IMR-90 (cell line): Measurements from ENCODE around the gene R3HDM4. TPM values are rescaled to one million over a fixed set of nuclear protein-coding genes. Genes with fewer than 3 reads are reported as not detected.

Experiments used
- ATAC-seq: fragments of 200-7000 bp; cut with Tn5 transposase; 2 replicates; pipeline ENCODE4 v1.9.1; 2020; ENCODE audit warnings: low read depth, mild to moderate bottlenecking, moderate library complexity
- BruUV-seq: library from RNA; stranded (reverse); fragments of 400-500 nt; replicated peaks from 2 replicates; lab custom pipeline; 2021; lab: Mats Ljungman, UMichigan
- CTCF ChIA-PET: fragments of 300-600 bp; formaldehyde crosslinking; extraction: SDS; loops from one replicate; lab custom pipeline; 2021; ENCODE audit warnings: antibody characterized with exemption; lab: Yijun Ruan, JAX
- POLR2A ChIA-PET: fragments of 300-600 bp; sonication (Branson Sonifier 250); formaldehyde crosslinking; loops from one replicate; lab custom pipeline; 2022; ENCODE audit warnings: antibody characterized with exemption; ENCODE audit not compliant: unreplicated experiment; lab: Charles Lee
- DNase-seq: peaks from one replicate; pipeline ENCODE4 v3.0.0; 2013
- H2AFZ ChIP-seq: replicated peaks from 2 replicates; pipeline ENCODE3; 2013; ENCODE audit warnings: low read length, mild to moderate bottlenecking; ENCODE audit not compliant: poor library complexity
- H2AK5ac ChIP-seq: 2 replicates; pipeline ENCODE4 v1.6.1; 2013; ENCODE audit warnings: low read depth, low read length, inconsistent platforms
- H2AK9ac ChIP-seq: replicated peaks from 2 replicates; pipeline ENCODE3; 2013; ENCODE audit warnings: mild to moderate bottlenecking, low read depth, low read length, moderate library complexity; ENCODE audit not compliant: poor library complexity
- H2BK120ac ChIP-seq: 2 replicates; pipeline ENCODE4 v1.6.1; 2013; ENCODE audit warnings: low read depth, low read length, inconsistent platforms
- H2BK15ac ChIP-seq: 3 replicates; pipeline ENCODE4 v1.6.1; 2013; ENCODE audit warnings: low read depth, low read length, inconsistent platforms
- H2BK20ac ChIP-seq: 2 replicates; pipeline ENCODE4 v1.6.1; 2013; ENCODE audit warnings: low read depth, mild to moderate bottlenecking, inconsistent platforms, low read length, moderate library complexity
- H2BK5ac ChIP-seq: 2 replicates; pipeline ENCODE4 v1.6.1; 2013; ENCODE audit warnings: mild to moderate bottlenecking, low read depth, low read length, inconsistent platforms; ENCODE audit not compliant: poor library complexity, severe bottlenecking
- H3K14ac ChIP-seq: replicated peaks from 2 replicates; pipeline ENCODE4 v1.6.1; 2013; ENCODE audit warnings: low read depth, low read length, inconsistent platforms
- H3K18ac ChIP-seq: 2 replicates; pipeline ENCODE4 v1.6.1; 2013; ENCODE audit warnings: low read depth, low read length, control low read depth
- H3K23ac ChIP-seq: 2 replicates; pipeline ENCODE4 v1.6.1; 2013; ENCODE audit warnings: low read depth, low read length, inconsistent platforms
- H3K27ac ChIP-seq: 2 replicates; pipeline ENCODE4 v1.5.1; 2013; ENCODE audit warnings: mild to moderate bottlenecking, control low read depth, low read length; ENCODE audit not compliant: insufficient read depth
- H3K27me3 ChIP-seq: 2 replicates; pipeline ENCODE4 v1.6.1; 2013; ENCODE audit warnings: low read length; ENCODE audit not compliant: control insufficient read depth, insufficient read depth
- H3K36me3 ChIP-seq: 2 replicates; pipeline ENCODE4 v1.6.1; 2013; ENCODE audit warnings: low read length, mixed read lengths; ENCODE audit not compliant: control insufficient read depth, insufficient read depth
- H3K4ac ChIP-seq: 2 replicates; pipeline ENCODE4 v1.6.1; 2013; ENCODE audit warnings: low read depth, low read length, inconsistent platforms
- H3K4me1 ChIP-seq: 2 replicates; pipeline ENCODE4 v1.6.1; 2013; ENCODE audit warnings: low read length, mixed read lengths; ENCODE audit not compliant: control insufficient read depth, insufficient read depth
- H3K4me2 ChIP-seq: 2 replicates; pipeline ENCODE4 v1.6.1; 2013; ENCODE audit warnings: low read depth, mild to moderate bottlenecking, control low read depth, low read length, moderate library complexity
- H3K4me3 ChIP-seq: 2 replicates; pipeline ENCODE4 v1.5.1; 2013; ENCODE audit warnings: low read depth, mild to moderate bottlenecking, control low read depth, low read length, moderate library complexity; ENCODE audit not compliant: insufficient read depth
- H3K56ac ChIP-seq: 2 replicates; pipeline ENCODE4 v1.6.1; 2013; ENCODE audit warnings: low read length, inconsistent platforms; ENCODE audit not compliant: insufficient read depth; ENCODE audit errors: extremely low read depth
- H3K79me1 ChIP-seq, 2 experiments: 2 replicates each; pipeline ENCODE4 v1.6.1; 2013; ENCODE audit warnings: low read length in 2 of 2, inconsistent platforms in 1 of 2, low read depth in 1 of 2
- H3K9ac ChIP-seq: 2 replicates; pipeline ENCODE4 v1.6.1; 2013; ENCODE audit warnings: low read depth, low read length, control low read depth
- H3K9me1 ChIP-seq: 2 replicates; pipeline ENCODE4 v1.6.1; 2013; ENCODE audit warnings: low read length, inconsistent platforms; ENCODE audit not compliant: insufficient read depth
- H3K9me3 ChIP-seq: 2 replicates; pipeline ENCODE4 v1.6.1; 2013; ENCODE audit warnings: low read length; ENCODE audit not compliant: control insufficient read depth, insufficient read depth
- H4K20me1 ChIP-seq: 2 replicates; pipeline ENCODE4 v1.6.1; 2013; ENCODE audit warnings: low read length, inconsistent platforms; ENCODE audit not compliant: insufficient read depth
- H4K5ac ChIP-seq: 2 replicates; pipeline ENCODE4 v1.6.1; 2013; ENCODE audit warnings: mild to moderate bottlenecking, low read depth, low read length, control low read depth
- H4K8ac ChIP-seq, 2 experiments: 2 replicates each; pipeline ENCODE4 v1.6.1; 2013; ENCODE audit warnings: low read depth in 2 of 2, low read length in 2 of 2, control low read depth in 1 of 2, inconsistent platforms in 1 of 2
- H4K91ac ChIP-seq: 2 replicates; pipeline ENCODE4 v1.6.1; 2013; ENCODE audit warnings: low read depth, low read length, inconsistent platforms; ENCODE audit not compliant: insufficient read depth
- BHLHE40 ChIP-seq: fragments of 150-350 bp; IDR thresholded peaks from 2 replicates; pipeline ENCODE4 v1.6.1; 2016; ENCODE audit warnings: mild to moderate bottlenecking, low read depth, low read length
- RCOR1 ChIP-seq: IDR thresholded peaks from 2 replicates; pipeline ENCODE4 v1.6.1; 2012; ENCODE audit warnings: mild to moderate bottlenecking, low read length, improper control_type of control experiment; ENCODE audit not compliant: insufficient replicate concordance
- WGBS, 2 experiments: methylation state at CpG; one replicate each; pipeline versions ENCODE4 v1.1.5 to v1.1.7; 2013; ENCODE audit warnings: missing lambda C conversion rate in 2 of 2; ENCODE audit not compliant: insufficient read length in 1 of 2; ENCODE audit errors: extremely low coverage in 2 of 2; 5-methylcytosine and 5-hydroxymethylcytosine counted together
- dilution Hi-C: fragments of 300-500 bp; cut with HindIII; formaldehyde crosslinking; loops from one replicate; pipeline ENCODE4 v1.14.3; 2018; ENCODE audit warnings: low sequenced_read_pairs; ENCODE audit not compliant: unreplicated experiment
- in situ Hi-C: fragments of 300-500 bp; cut with MboI; formaldehyde crosslinking; loops from 3 replicates; pipeline ENCODE4 v1.14.3; 2019; ENCODE audit warnings: low sequenced_read_pairs, inconsistent platforms, mixed read lengths
- intact Hi-C: fragments of 100-400 bp; cut with micrococcal nuclease; formaldehyde crosslinking; loops from 2 replicates; pipeline ENCODE4 v1.10.0; 2022
- polyA plus RNA-seq, 3 experiments: library from polyadenylated mRNA; depleted of rRNA; stranded (reverse); fragments of >200 nt; gene quantifications; 2 replicates each; pipeline ENCODE4 v1.2.3, GENCODE V29; 2012; ENCODE audit warnings: low replicate concordance in 1 of 3
- total RNA-seq: library from RNA; depleted of rRNA; stranded (reverse); fragments of >200 nt; gene quantifications from 2 replicates; pipeline ENCODE4 v1.2.3, GENCODE V29; 2012

Gene R3HDM4
- total and polyA plus RNA-seq, 2 of the 4 experiments (the other 2 are of a cell fraction) = 9.0 to 51.5 TPM

GRCh38 chr19:902446-903226 is 10.4 kb downstream of the R3HDM4 start (continued):
- no peak for TF ChIP-seq RCOR1

GRCh38 chr19:902093-902370 is 11.0 kb downstream of the R3HDM4 start:
- peaks cover 12 to 55% of the 10 kb centered on the region in 2 experiments for H3K79me1 ChIP-seq
- ATAC-seq = no peak
- H3K27me3 ChIP-seq = no peaks in the 10 kb centered on the region
- H3K36me3 ChIP-seq = peaks cover 26% of the 10 kb centered on the region
- H2BK5ac ChIP-seq = no peak overlapping the region
- peaks cover 2% of the 10 kb centered on the region; the same call in 1 of the 2 replicates for H3K4me1 ChIP-seq
- H3K14ac ChIP-seq = no peak overlapping the region
- H2AFZ ChIP-seq = no peak overlapping the region
- no peak overlapping the region for H4K5ac ChIP-seq
- H3K9ac ChIP-seq = no peak overlapping the region
- no TSS peak for BruUV-seq
- H2BK15ac ChIP-seq = no peak overlapping the region
- no peaks in the 10 kb centered on the region for H3K9me3 ChIP-seq
- no peak overlapping the region for H3K27ac ChIP-seq
- no peak overlapping the region for H2BK20ac ChIP-seq
- CTCF ChIA-PET = no interaction called here
- H3K9me1 ChIP-seq = no peaks in the 10 kb centered on the region; the same call in 1 of the 2 replicates
- no peak overlapping the region for H3K4me3 ChIP-seq
- H3K23ac ChIP-seq = no peak overlapping the region
- H4K20me1 ChIP-seq = peaks cover 58% of the 10 kb centered on the region
- H3K56ac ChIP-seq = no peak overlapping the region
- no peak overlapping the region for H3K4ac ChIP-seq
- WGBS, 2 experiments = 80% methylated on average over 1 of the region's 7 CpGs; no CpG with 5 or more reads in 1 of the 2 experiments
- H2AK5ac ChIP-seq = no peak overlapping the region
- H2BK120ac ChIP-seq = no peak overlapping the region
- in situ Hi-C loops (no loop called here), intact Hi-C loops (no loop called here), dilution Hi-C loops (no loop called here)
- POLR2A ChIA-PET = no interaction called here
- no peak for TF ChIP-seq BHLHE40
- no peak for DNase-seq
- no peak overlapping the region for H3K4me2 ChIP-seq
- H4K8ac ChIP-seq = no peak overlapping the region
- H3K18ac ChIP-seq = no peak overlapping the region
- H2AK9ac ChIP-seq = no peak overlapping the region
- H4K91ac ChIP-seq = no peak overlapping the region
